Jurkat, Clone E6-1 (cell line): ENCODE data around the gene GRIA1.

Experiments used
- DNase-seq: peaks from one replicate; pipeline ENCODE4 v3.0.0-alpha.2; 2011; ENCODE audit warnings: low read depth, low spot score
- H3K4me3 ChIP-seq: 2 replicates; pipeline ENCODE4 v1.5.1; 2011; ENCODE audit warnings: mild to moderate bottlenecking, low read length, control low read depth, moderate library complexity

Gene GRIA1

GRCh38 chr5:153537207-153537606 is 46.7 kb downstream of the GRIA1 start:
- H3K4me3 ChIP-seq: no peak overlapping the region
- DNase-seq: no peak

GRCh38 chr5:153539983-153540382 is 49.5 kb downstream of the GRIA1 start:
- H3K4me3 ChIP-seq: no peak overlapping the region

GRCh38 chr5:153542536-153542935 is 52.1 kb downstream of the GRIA1 start:
- no peak for DNase-seq
- H3K4me3 ChIP-seq: no peak overlapping the region

More at GRCh38 chr5:153539983-153540382, 49.5 kb downstream of the GRIA1 start:
- no peak for DNase-seq

- H3K4me3 ChIP-seq: no peak overlapping the region
- no peak for DNase-seq
Measured at GRCh38 chr5:153543288-153543687, 52.8 kb downstream of the GRIA1 start.

GRCh38 chr5:153543959-153544470 is 53.5 kb downstream of the GRIA1 start:
- no peak for DNase-seq
- no peak overlapping the region for H3K4me3 ChIP-seq

- no peak overlapping the region for H3K4me3 ChIP-seq
- DNase-seq: no peak
Measured at GRCh38 chr5:153544706-153545105, 54.2 kb downstream of the GRIA1 start.

- no peak for DNase-seq
- no peak overlapping the region for H3K4me3 ChIP-seq
Measured at GRCh38 chr5:153546566-153546965, 56.1 kb downstream of the GRIA1 start.

GRCh38 chr5:153551537-153552079 is 61.1 kb downstream of the GRIA1 start:
- no peak for DNase-seq
- H3K4me3 ChIP-seq: no peak overlapping the region

- no peak overlapping the region for H3K4me3 ChIP-seq
- no peak for DNase-seq
Measured at GRCh38 chr5:153552886-153553285, 62.4 kb downstream of the GRIA1 start.

GRCh38 chr5:153555420-153556114 is 65.1 kb downstream of the GRIA1 start:
- H3K4me3 ChIP-seq: no peak overlapping the region
- no peak for DNase-seq

GRCh38 chr5:153558957-153559356 is 68.5 kb downstream of the GRIA1 start:
- no peak overlapping the region for H3K4me3 ChIP-seq
- no peak for DNase-seq

- no peak for DNase-seq
- H3K4me3 ChIP-seq: no peak overlapping the region
Measured at GRCh38 chr5:153559926-153560325, 69.5 kb downstream of the GRIA1 start.

GRCh38 chr5:153562189-153562588 is 71.7 kb downstream of the GRIA1 start:
- no peak overlapping the region for H3K4me3 ChIP-seq
- no peak for DNase-seq

GRCh38 chr5:153565822-153566221 is 75.4 kb downstream of the GRIA1 start:
- no peak overlapping the region for H3K4me3 ChIP-seq
- DNase-seq: no peak

- no peak overlapping the region for H3K4me3 ChIP-seq
- DNase-seq: no peak
Measured at GRCh38 chr5:153569036-153569435, 78.6 kb downstream of the GRIA1 start.

GRCh38 chr5:153571162-153571561 is 80.7 kb downstream of the GRIA1 start:
- no peak for DNase-seq
- no peak overlapping the region for H3K4me3 ChIP-seq

GRCh38 chr5:153572411-153573145 is 82.1 kb downstream of the GRIA1 start:
- no peak overlapping the region for H3K4me3 ChIP-seq
- no peak for DNase-seq

GRCh38 chr5:153573326-153574033 is 83.0 kb downstream of the GRIA1 start:
- no peak for DNase-seq
- no peak overlapping the region for H3K4me3 ChIP-seq

- DNase-seq: no peak
Measured at GRCh38 chr5:153584126-153584959, 93.9 kb downstream of the GRIA1 start.

More at GRCh38 chr5:153584126-153584959, 93.9 kb downstream of the GRIA1 start:
- H3K4me3 ChIP-seq: no peak overlapping the region
